Thyroid gland (tissue), 4 donors: ENCODE results near the gene CDH22. TPM values are rescaled to one million over a fixed set of nuclear protein-coding genes. Genes with fewer than 3 reads are reported as not detected.

Experiments used
- DNase-seq, 2 donors: peaks; one replicate each; pipeline ENCODE4 v3.0.0-alpha.2; 2019
- H3K27ac ChIP-seq, 3 donors: fragments of 200-600 bp; sonication (generic); 1 replicate in 2 of 3; 2 replicates in 1 of 3; pipeline ENCODE4 v1.5.1; 2016 to 2019; ENCODE audit warnings: mild to moderate bottlenecking in 1 of 3, moderate library complexity in 1 of 3
- H3K27me3 ChIP-seq: fragments of 200-600 bp; sonication (generic); one replicate; pipeline ENCODE4 v1.5.1; 2019
- H3K36me3 ChIP-seq, 2 donors: fragments of 200-600 bp; sonication (generic); one replicate each; pipeline ENCODE4 v1.5.1; 2016 to 2019
- H3K4me1 ChIP-seq, 2 donors: fragments of 200-600 bp; sonication (generic); one replicate each; pipeline ENCODE4 v1.5.1; 2017 to 2019
- H3K4me3 ChIP-seq, 3 donors: fragments of 200-600 bp; sonication (generic); replicated peaks in 1 of 3; 1 replicate in 2 of 3; 2 replicates in 1 of 3; pipeline ENCODE4 v1.5.1; 2016; ENCODE audit warnings: mild to moderate bottlenecking in 1 of 3
- H3K9me3 ChIP-seq: fragments of 200-600 bp; sonication (generic); one replicate; pipeline ENCODE4 v1.5.1; 2017
- POLR2A ChIP-seq, 2 donors: fragments of 450-650 bp; IDR thresholded peaks; one replicate each; pipeline ENCODE4 v1.6.1; 2017; ENCODE audit warnings: antibody characterized with exemption in 2 of 2, mild to moderate bottlenecking in 2 of 2, moderate library complexity in 1 of 2
- whole genome bisulfite sequencing, 2 donors: methylation state at CpG; one replicate each; pipeline ENCODE4 v1.1.5; 2017; 5-methylcytosine and 5-hydroxymethylcytosine counted together
- intact Hi-C: fragments of 100-400 bp; cut with DNase I; formaldehyde crosslinking; loops from one replicate; pipeline ENCODE4 v1.15.1; 2023
- total RNA-seq, 4 donors: library from RNA; depleted of rRNA; stranded (reverse); fragments of >200 nt; gene quantifications; one replicate each; pipeline ENCODE4 v1.2.3, GENCODE V29; 2016
- TF ChIP-seq, protein P1 (sequence below), 6 experiments: fragments of 200-600 bp in 3 of 6; fragments of 450-650 bp in 3 of 6; sonication (generic) in 3 of 6; IDR thresholded peaks; one replicate each; pipeline ENCODE4 v1.5.1; 2016 to 2019; ENCODE audit warnings: antibody characterized with exemption in 6 of 6, mild to moderate bottlenecking in 2 of 6, inconsistent platforms in 1 of 6, moderate library complexity in 1 of 6

The CDH22 gene
- total RNA-seq, 4 donors from 2014 or later = 0.38 to 3.0 (median 1.2) TPM

GRCh38 chr20:46333161-46333991, 25.1 kb upstream of the CDH22 start:
- no peaks in the 10 kb centered on the region for H3K27me3 ChIP-seq
- H3K27ac ChIP-seq = no peak overlapping the region
- intact Hi-C loops = no loop called here
- WGBS, 2 donors = 75 to 77% methylated on average over 7 to 8 of the region's 8 CpGs
- no peak overlapping the region for H3K4me3 ChIP-seq
- no peaks in the 10 kb centered on the region for H3K36me3 ChIP-seq
- TF ChIP-seq, protein P1, sequence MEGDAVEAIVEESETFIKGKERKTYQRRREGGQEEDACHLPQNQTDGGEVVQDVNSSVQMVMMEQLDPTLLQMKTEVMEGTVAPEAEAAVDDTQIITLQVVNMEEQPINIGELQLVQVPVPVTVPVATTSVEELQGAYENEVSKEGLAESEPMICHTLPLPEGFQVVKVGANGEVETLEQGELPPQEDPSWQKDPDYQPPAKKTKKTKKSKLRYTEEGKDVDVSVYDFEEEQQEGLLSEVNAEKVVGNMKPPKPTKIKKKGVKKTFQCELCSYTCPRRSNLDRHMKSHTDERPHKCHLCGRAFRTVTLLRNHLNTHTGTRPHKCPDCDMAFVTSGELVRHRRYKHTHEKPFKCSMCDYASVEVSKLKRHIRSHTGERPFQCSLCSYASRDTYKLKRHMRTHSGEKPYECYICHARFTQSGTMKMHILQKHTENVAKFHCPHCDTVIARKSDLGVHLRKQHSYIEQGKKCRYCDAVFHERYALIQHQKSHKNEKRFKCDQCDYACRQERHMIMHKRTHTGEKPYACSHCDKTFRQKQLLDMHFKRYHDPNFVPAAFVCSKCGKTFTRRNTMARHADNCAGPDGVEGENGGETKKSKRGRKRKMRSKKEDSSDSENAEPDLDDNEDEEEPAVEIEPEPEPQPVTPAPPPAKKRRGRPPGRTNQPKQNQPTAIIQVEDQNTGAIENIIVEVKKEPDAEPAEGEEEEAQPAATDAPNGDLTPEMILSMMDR (IDR thresholded peaks at IDR 0.05) = no peak
- no peak for TF ChIP-seq POLR2A (IDR thresholded peaks at IDR 0.05)
- no peaks in the 10 kb centered on the region for H3K9me3 ChIP-seq
- DNase-seq = no peak
- peaks cover 15 to 29% of the 10 kb centered on the region in 2 donors for H3K4me1 ChIP-seq

DNA sequence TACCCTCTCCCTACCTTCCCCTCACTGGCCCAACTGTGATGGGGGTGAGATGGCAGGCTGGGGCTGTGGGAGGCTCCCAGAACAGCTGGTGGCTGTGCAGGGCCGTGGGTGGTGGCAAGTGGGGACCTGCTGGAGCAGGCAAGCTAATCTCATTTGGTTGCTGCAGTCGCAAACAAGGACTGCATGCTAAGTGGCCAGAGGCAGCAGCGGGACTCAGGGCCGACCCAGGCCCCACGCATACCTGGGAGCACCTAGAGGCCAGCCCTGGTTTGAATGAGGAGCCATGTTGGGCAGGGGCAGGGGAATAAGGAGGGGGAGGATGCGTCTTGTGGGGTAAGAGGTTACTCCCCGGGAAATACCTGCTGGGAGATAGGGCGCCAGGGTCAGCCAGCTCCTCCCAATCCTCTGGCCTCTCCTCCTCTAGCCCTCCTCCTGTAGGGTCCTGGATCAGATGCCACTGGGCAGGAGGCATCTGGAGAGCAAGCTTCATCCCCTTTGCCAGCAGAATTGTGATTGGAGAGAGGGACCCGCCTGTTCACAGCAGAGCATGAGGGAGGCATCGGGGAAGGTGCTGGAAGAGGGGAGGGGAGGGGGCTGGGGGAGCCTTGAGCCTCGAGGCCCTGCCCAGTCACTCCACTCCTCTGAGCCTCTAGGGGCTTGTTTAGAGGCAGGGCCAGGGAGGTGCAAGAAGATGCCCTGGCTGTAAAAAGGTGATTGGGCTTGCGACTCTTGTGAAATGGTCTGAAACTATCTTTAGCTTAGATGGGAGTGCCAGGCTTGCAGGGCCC, 24.3 kb upstream of the CDH22 start:
- no peak overlapping the region for H3K4me3 ChIP-seq
- intact Hi-C loops = no loop called here

DNA sequence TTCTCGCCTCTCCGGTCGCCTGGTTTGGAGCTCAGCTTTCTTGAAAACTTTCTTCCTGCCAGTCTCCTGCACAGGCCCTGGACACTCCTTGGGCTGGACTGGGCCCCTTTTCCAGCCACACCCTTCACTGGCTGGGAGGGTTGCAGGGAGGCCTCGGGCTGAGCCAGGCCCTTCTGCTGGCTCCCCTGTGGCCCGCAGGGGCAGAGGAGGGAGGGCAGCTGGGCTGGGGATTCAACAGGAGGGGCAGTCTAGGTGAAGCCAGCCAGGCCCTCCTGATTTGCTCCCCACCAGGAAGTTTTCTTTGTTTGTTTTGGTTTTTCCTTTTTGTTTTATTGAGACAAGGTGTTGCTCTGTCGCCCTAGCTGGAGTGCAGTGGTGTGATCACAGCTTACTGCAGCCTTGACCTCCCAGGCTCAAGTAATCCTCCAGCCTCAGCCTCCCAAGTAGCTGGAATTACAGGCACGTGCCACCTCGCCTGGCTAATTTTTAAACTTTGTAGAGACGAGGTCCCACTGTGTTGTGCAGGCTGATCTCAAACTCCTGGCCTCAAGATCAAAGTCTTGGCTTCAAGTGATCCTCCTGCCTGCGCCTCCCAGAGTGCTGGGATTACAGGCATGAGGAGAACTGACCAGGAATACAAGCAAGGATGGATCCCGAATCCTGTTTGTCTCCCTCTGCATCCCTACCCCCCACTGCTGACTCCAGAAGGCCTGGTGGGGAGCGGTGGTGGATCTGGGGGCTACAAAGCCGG, 23.5 kb upstream of the CDH22 start:
- peaks cover 15 to 29% of the 10 kb centered on the region in 2 donors for H3K4me1 ChIP-seq
- H3K27ac ChIP-seq = peak overlapping the region; percentile 39 to 67 (median 48)
- H3K27me3 ChIP-seq = no peaks in the 10 kb centered on the region
- 57 to 63% methylated on average over 9 to 13 of the region's 13 CpGs for WGBS, 2 donors
- TF ChIP-seq, protein P1 (IDR thresholded peaks at IDR 0.05) = no peak
- no peak for TF ChIP-seq POLR2A (IDR thresholded peaks at IDR 0.05)
- no peaks in the 10 kb centered on the region for H3K9me3 ChIP-seq
- DNase-seq = peak; percentile 55 to 67
- no peaks in the 10 kb centered on the region for H3K36me3 ChIP-seq
- H3K4me3 ChIP-seq = no peak overlapping the region
- intact Hi-C loops = no loop called here

More for the DNA sequence above, 24.3 kb upstream of the CDH22 start:
- no peak for DNase-seq
- no peaks in the 10 kb centered on the region for H3K27me3 ChIP-seq
- H3K9me3 ChIP-seq = no peaks in the 10 kb centered on the region
- peak overlapping the region in 1 of 3 donors; percentile 67 for H3K27ac ChIP-seq
- 66 to 69% methylated on average over 7 to 12 of the region's 12 CpGs for WGBS, 2 donors
- TF ChIP-seq, protein P1 (IDR thresholded peaks at IDR 0.05) = no peak
- no peak for TF ChIP-seq POLR2A (IDR thresholded peaks at IDR 0.05)
- H3K36me3 ChIP-seq = no peaks in the 10 kb centered on the region
- H3K4me1 ChIP-seq = peaks cover 15 to 29% of the 10 kb centered on the region in 2 donors

- no peak overlapping the region for H3K4me3 ChIP-seq
- 75 to 86% methylated on average over 13 of the region's 13 CpGs for WGBS, 2 donors
- no peak for TF ChIP-seq POLR2A (IDR thresholded peaks at IDR 0.05)
- TF ChIP-seq, protein P1 (IDR thresholded peaks at IDR 0.05) = no peak
- H3K9me3 ChIP-seq = no peaks in the 10 kb centered on the region
- intact Hi-C loops = no loop called here
- no peaks in the 10 kb centered on the region for H3K27me3 ChIP-seq
- H3K4me1 ChIP-seq = peaks cover 15 to 29% of the 10 kb centered on the region in 2 donors
- DNase-seq = no peak
- H3K36me3 ChIP-seq = no peaks in the 10 kb centered on the region
- H3K27ac ChIP-seq = peak overlapping the region; percentile 39 to 67 (median 48)
These were observed 22.6 kb upstream of the CDH22 start for GRCh38 chr20:46330831-46331371.
